ENCODE results near the gene SLC5A5. TPM values are rescaled to one million over a fixed set of nuclear protein-coding genes. Genes with fewer than 3 reads are reported as not detected.

SLC5A5 gene
- 1 to 10 TPM; 1.7 to 2.0 TPM for total RNA-seq

- POLR2A ChIA-PET: interaction anchor here (0.8 to 4.8 kb wide), 8 partner anchors 9 to 354 kb away, joined by 3 to 77 read pairs (median 5); partner anchors contain the start of genes CCDC124, JAK3 and RPL18A
- Mint-ChIP-seq H3K36me3 (ENCODE audit: low read depth) (peaks cover 3% of the 10 kb centered on the region), H3K4me1 (peaks cover 27% of the 10 kb centered on the region), H3K9me3 (no peaks in the 10 kb centered on the region), H3K27me3 (no peaks in the 10 kb centered on the region), H3K4me3 (peak within 1 kb of the TSS; percentile 89), H3K27ac (peak within 1 kb of the TSS; percentile 81)
- CTCF ChIA-PET: interaction anchor here (0.9 to 3.6 kb wide), 7 partner anchors 13 to 124 kb away, joined by 3 to 29 read pairs (median 6); partner anchors contain the start of genes CCDC124 and RPL18A
- peak; percentile 33 for DNase-seq
Measured at GRCh38 chr19:17871878-17872250, at the start of gene SLC5A5. TSS of gene SLC5A5 (plus strand) at chr19:17871945. CDS start at chr19:17872320, 375 bp downstream.

- H3K4me3 Mint-ChIP-seq: no peak overlapping the region
- peaks cover 26% of the 10 kb centered on the region for H3K36me3 Mint-ChIP-seq (ENCODE audit: low read depth)
- CTCF ChIA-PET: interaction anchor here (0.9 kb wide), 1 partner anchor 35 kb away, joined by 3 read pairs; the partner anchor contains the start of gene RPL18A
- H3K27ac Mint-ChIP-seq: peak overlapping the region; percentile 26
- H3K27me3 Mint-ChIP-seq: no peaks in the 10 kb centered on the region
- POLR2A ChIA-PET: interaction anchor here (1.4 to 1.6 kb wide), 4 partner anchors 11 to 35 kb away, joined by 4 to 5 read pairs (median 4); partner anchors contain the start of gene RPL18A
- peaks cover 5% of the 10 kb centered on the region for H3K4me1 Mint-ChIP-seq
- DNase-seq: no peak
- H3K9me3 Mint-ChIP-seq: no peaks in the 10 kb centered on the region
Measured at GRCh38 chr19:17824339-17824738, 47.4 kb upstream of the SLC5A5 start.

DNA sequence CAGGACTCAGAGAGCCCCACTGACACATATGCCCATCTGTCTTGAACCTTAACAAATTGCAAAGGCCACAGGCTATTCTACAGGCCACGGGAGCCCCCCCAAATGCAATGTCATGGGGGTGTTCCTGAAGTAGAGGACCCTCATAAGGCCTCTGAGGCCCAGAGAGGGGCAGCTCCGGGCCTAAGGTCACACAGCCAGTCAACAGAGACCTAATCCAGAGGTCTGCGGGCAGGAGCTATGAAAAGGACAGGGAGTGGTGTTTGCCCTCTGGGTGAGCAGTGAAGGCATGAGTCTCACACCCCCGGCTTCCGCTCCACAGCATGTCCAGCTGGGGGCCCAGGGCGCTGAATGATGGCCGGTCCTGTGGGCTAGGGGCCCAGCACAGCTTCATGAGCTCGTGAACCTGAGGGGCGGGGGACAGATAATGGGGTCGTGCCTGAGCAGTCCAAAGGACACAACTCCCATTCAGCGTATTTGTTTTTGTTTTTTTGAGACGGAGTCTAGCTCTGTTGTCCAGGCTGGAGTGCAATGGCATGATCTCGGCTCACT lies 45.2 kb upstream of the SLC5A5 start:
- Mint-ChIP-seq H3K4me1 (peaks cover 6% of the 10 kb centered on the region), H3K36me3 (ENCODE audit: low read depth) (peaks cover 46% of the 10 kb centered on the region), H3K27me3 (no peaks in the 10 kb centered on the region), H3K4me3 (no peak overlapping the region), H3K9me3 (peaks cover 4% of the 10 kb centered on the region), H3K27ac (no peak overlapping the region)
- no peak for DNase-seq
- ChIA-PET POLR2A (interaction anchor here (1.0 to 1.3 kb wide), 3 partner anchors 19 to 22 kb away, joined by 3 to 4 read pairs (median 3); no protein-coding TSS in a partner anchor), CTCF (no interaction called here)

- H3K27me3 Mint-ChIP-seq: no peaks in the 10 kb centered on the region
- peaks cover 5% of the 10 kb centered on the region for H3K9me3 Mint-ChIP-seq
- DNase-seq: no peak
- peaks cover 14% of the 10 kb centered on the region for H3K4me1 Mint-ChIP-seq
- H3K27ac Mint-ChIP-seq: no peak overlapping the region
- peaks cover 72% of the 10 kb centered on the region for H3K36me3 Mint-ChIP-seq (ENCODE audit: low read depth)
- ChIA-PET POLR2A (interaction anchor here (1.0 to 6.0 kb wide), 3 partner anchors 11 to 20 kb away, joined by 3 to 42 read pairs (median 5); partner anchors contain the start of gene JAK3), CTCF (interaction anchor here (1.4 kb wide), 1 partner anchor 30 kb away, joined by 3 read pairs; the partner anchor contains the start of gene RPL18A)
- no peak overlapping the region for H3K4me3 Mint-ChIP-seq
Measured at GRCh38 chr19:17829855-17830566, 41.7 kb upstream of the SLC5A5 start.

- Mint-ChIP-seq H3K27ac (no peak overlapping the region), H3K27me3 (no peaks in the 10 kb centered on the region), H3K4me3 (no peak overlapping the region), H3K9me3 (peaks cover 5% of the 10 kb centered on the region), H3K4me1 (peaks cover 22% of the 10 kb centered on the region), H3K36me3 (ENCODE audit: low read depth) (peaks cover 76% of the 10 kb centered on the region)
- POLR2A ChIA-PET: interaction anchor here (0.8 to 6.0 kb wide), 4 partner anchors 16 to 29 kb away, joined by 3 to 42 read pairs (median 4); partner anchors contain the start of genes JAK3 and RPL18A
- peak; percentile 54 for DNase-seq
- CTCF ChIA-PET: interaction anchor here (1.4 kb wide), 1 partner anchor 29 kb away, joined by 3 read pairs; the partner anchor contains the start of gene RPL18A
Measured at GRCh38 chr19:17830567-17831418, 41.0 kb upstream of the SLC5A5 start.

GRCh38 chr19:17831419-17831888 lies 40.3 kb upstream of the SLC5A5 start:
- CTCF ChIA-PET: interaction anchor here (1.2 to 1.4 kb wide), 2 partner anchors 28 kb away, joined by 3 read pairs; partner anchors contain the start of gene RPL18A
- H3K4me1 Mint-ChIP-seq: peaks cover 27% of the 10 kb centered on the region
- POLR2A ChIA-PET: interaction anchor here (0.8 to 6.0 kb wide), 4 partner anchors 15 to 29 kb away, joined by 3 to 42 read pairs (median 4); partner anchors contain the start of genes JAK3 and RPL18A

GRCh38 chr19:17832443-17833208 lies 39.1 kb upstream of the SLC5A5 start:
- CTCF ChIA-PET: interaction anchor here (0.7 to 1.2 kb wide), 3 partner anchors 15 to 27 kb away, joined by 3 read pairs; partner anchors contain the start of genes JAK3 and RPL18A
- peaks cover 5% of the 10 kb centered on the region for H3K9me3 Mint-ChIP-seq
- H3K4me3 Mint-ChIP-seq: no peak overlapping the region
- H3K36me3 Mint-ChIP-seq (ENCODE audit: low read depth): peaks cover 85% of the 10 kb centered on the region
- H3K4me1 Mint-ChIP-seq: peaks cover 30% of the 10 kb centered on the region
- DNase-seq: no peak
- H3K27me3 Mint-ChIP-seq: no peaks in the 10 kb centered on the region
- POLR2A ChIA-PET: interaction anchor here (0.9 to 6.0 kb wide), 6 partner anchors 13 to 27 kb away, joined by 3 to 42 read pairs (median 4); partner anchors contain the start of gene JAK3
- H3K27ac Mint-ChIP-seq: no peak overlapping the region

More at GRCh38 chr19:17831419-17831888, 40.3 kb upstream of the SLC5A5 start:
- Mint-ChIP-seq H3K36me3 (ENCODE audit: low read depth) (peaks cover 80% of the 10 kb centered on the region), H3K4me3 (no peak overlapping the region), H3K27me3 (no peaks in the 10 kb centered on the region), H3K9me3 (peaks cover 5% of the 10 kb centered on the region), H3K27ac (no peak overlapping the region)
- DNase-seq: no peak

- H3K4me3 Mint-ChIP-seq: no peak overlapping the region
Measured at GRCh38 chr19:17834350-17835181, 37.2 kb upstream of the SLC5A5 start.

GRCh38 chr19:17835182-17836006 lies 36.4 kb upstream of the SLC5A5 start:
- Mint-ChIP-seq H3K27me3 (no peaks in the 10 kb centered on the region), H3K4me1 (peaks cover 33% of the 10 kb centered on the region), H3K27ac (peak overlapping the region; percentile 29), H3K9me3 (peaks cover 4% of the 10 kb centered on the region), H3K36me3 (ENCODE audit: low read depth) (peaks cover 90% of the 10 kb centered on the region), H3K4me3 (no peak overlapping the region)
- ChIA-PET POLR2A (interaction anchor here (1.3 to 6.0 kb wide), 5 partner anchors 11 to 25 kb away, joined by 3 to 42 read pairs (median 5); partner anchors contain the start of genes JAK3 and RPL18A), CTCF (no interaction called here)
- no peak for DNase-seq

More at GRCh38 chr19:17834350-17835181, 37.2 kb upstream of the SLC5A5 start:
- DNase-seq: peak; percentile 48
- peaks cover 5% of the 10 kb centered on the region for H3K9me3 Mint-ChIP-seq
- peaks cover 92% of the 10 kb centered on the region for H3K36me3 Mint-ChIP-seq (ENCODE audit: low read depth)
- ChIA-PET POLR2A (interaction anchor here (0.7 to 6.0 kb wide), 6 partner anchors 12 to 87 kb away, joined by 3 to 42 read pairs (median 5); partner anchors contain the start of genes JAK3 and RPL18A), CTCF (no interaction called here)
- H3K4me1 Mint-ChIP-seq: peaks cover 31% of the 10 kb centered on the region
- H3K27me3 Mint-ChIP-seq: no peaks in the 10 kb centered on the region
- H3K27ac Mint-ChIP-seq: peak overlapping the region; percentile 31

GRCh38 chr19:17836530-17836929 lies 35.2 kb upstream of the SLC5A5 start:
- peak overlapping the region; percentile 7 for H3K27ac Mint-ChIP-seq
- H3K27me3 Mint-ChIP-seq: no peaks in the 10 kb centered on the region

More at GRCh38 chr19:17836530-17836929, 35.2 kb upstream of the SLC5A5 start:
- H3K36me3 Mint-ChIP-seq (ENCODE audit: low read depth): peaks cover 91% of the 10 kb centered on the region
- CTCF ChIA-PET: no interaction called here
- no peak for DNase-seq
- peaks cover 2% of the 10 kb centered on the region for H3K9me3 Mint-ChIP-seq
- POLR2A ChIA-PET: interaction anchor here (2.1 to 6.0 kb wide), 3 partner anchors 10 to 14 kb away, joined by 5 to 42 read pairs (median 7); partner anchors contain the start of gene JAK3
- no peak overlapping the region for H3K4me3 Mint-ChIP-seq
- peaks cover 37% of the 10 kb centered on the region for H3K4me1 Mint-ChIP-seq

Measured in activated CD4-positive, alpha-beta memory T cell treated with anti-CD3 and anti-CD28 coated beads, Interleukin-2, amount 10 ng/mL, durations not matched to agents 7 days and 5 days (primary cell).